Mesodermal cell (in vitro differentiated cells): Measurements from ENCODE around the gene PRICKLE2.
A peak's percentile ranks its signal among the peaks of the same experiment; 100 is the strongest.

Experiments
- H3K27ac ChIP-seq: 2 replicates; pipeline ENCODE4 v1.7.0; 2013; ENCODE audit warnings: mild to moderate bottlenecking, low read depth, low read length, moderate library complexity; ENCODE audit not compliant: severe bottlenecking
- H3K36me3 ChIP-seq: 2 replicates; pipeline ENCODE4 v1.7.1; 2013; ENCODE audit warnings: mild to moderate bottlenecking, low read length, moderate library complexity; ENCODE audit not compliant: control insufficient read depth, insufficient read depth
- H3K4me1 ChIP-seq: one replicate; pipeline ENCODE4 v1.7.1; 2013; ENCODE audit warnings: mild to moderate bottlenecking, low read length; ENCODE audit not compliant: insufficient read depth, control insufficient read depth, poor library complexity, severe bottlenecking
- H3K4me3 ChIP-seq: 2 replicates; pipeline ENCODE4 v1.7.0; 2013; ENCODE audit warnings: low read length, control low read depth, mild to moderate bottlenecking; ENCODE audit not compliant: insufficient read depth, poor library complexity, severe bottlenecking; ENCODE audit errors: extremely low read depth
- H3K9me3 ChIP-seq: 2 replicates; pipeline ENCODE4 v1.7.1; 2013; ENCODE audit warnings: mild to moderate bottlenecking, low read length, moderate library complexity; ENCODE audit not compliant: control insufficient read depth
- WGBS, 2 experiments: methylation state at CpG; one replicate each; pipeline ENCODE4 v1.1.5; 2013; ENCODE audit warnings: missing lambda C conversion rate in 2 of 2; ENCODE audit not compliant: insufficient coverage in 2 of 2; 5-methylcytosine and 5-hydroxymethylcytosine counted together

PRICKLE2 gene

GRCh38 chr3:64088408-64089205 lies 136.7 kb downstream of the PRICKLE2 start:
- Histone ChIP-seq H3K9me3 (peaks cover 10% of the 10 kb centered on the region), H3K4me3 (no peak overlapping the region), H3K36me3 (no peaks in the 10 kb centered on the region), H3K4me1 (peaks cover 50% of the 10 kb centered on the region), H3K27ac (peak overlapping the region; percentile 81)
- WGBS, 2 experiments: 40% methylated on average over 1 of the region's 1 CpG; no CpG with 5 or more reads in 1 of the 2 experiments

GRCh38 chr3:64086479-64087252 lies 138.6 kb downstream of the PRICKLE2 start:
- WGBS, 2 experiments: 67 to 72% methylated on average over 5 of the region's 5 CpGs

GRCh38 chr3:64084640-64085039 lies 140.6 kb downstream of the PRICKLE2 start:
- Histone ChIP-seq H3K9me3 (peaks cover 16% of the 10 kb centered on the region), H3K27ac (peak overlapping the region; percentile 86), H3K4me1 (peaks cover 63% of the 10 kb centered on the region), H3K36me3 (no peaks in the 10 kb centered on the region), H3K4me3 (no peak overlapping the region)
- WGBS, 2 experiments: 86 to 100% methylated on average over 1 of the region's 1 CpG

More at GRCh38 chr3:64086479-64087252, 138.6 kb downstream of the PRICKLE2 start:
- Histone ChIP-seq H3K36me3 (no peaks in the 10 kb centered on the region), H3K4me1 (peaks cover 63% of the 10 kb centered on the region), H3K27ac (no peak overlapping the region), H3K9me3 (peaks cover 16% of the 10 kb centered on the region), H3K4me3 (no peak overlapping the region)

- Histone ChIP-seq H3K4me3 (no peak overlapping the region), H3K27ac (no peak overlapping the region), H3K4me1 (peaks cover 55% of the 10 kb centered on the region), H3K9me3 (peaks cover 16% of the 10 kb centered on the region), H3K36me3 (no peaks in the 10 kb centered on the region)
- 80 to 85% methylated on average over 2 to 3 of the region's 3 CpGs for WGBS, 2 experiments
Observed at GRCh38 chr3:64083575-64083974, 141.7 kb downstream of the PRICKLE2 start.

- no peaks in the 10 kb centered on the region for H3K36me3 ChIP-seq
- H3K4me1 ChIP-seq: peaks cover 50% of the 10 kb centered on the region
- 89 to 92% methylated on average over 5 to 7 of the region's 7 CpGs for WGBS, 2 experiments
- H3K9me3 ChIP-seq: peaks cover 16% of the 10 kb centered on the region
- no peak overlapping the region for H3K4me3 ChIP-seq
- no peak overlapping the region for H3K27ac ChIP-seq
Observed at GRCh38 chr3:64082961-64083541, 142.2 kb downstream of the PRICKLE2 start.

GRCh38 chr3:64082411-64082810 lies 142.9 kb downstream of the PRICKLE2 start:
- Histone ChIP-seq H3K27ac (no peak overlapping the region), H3K36me3 (no peaks in the 10 kb centered on the region)

GRCh38 chr3:64081235-64081630 lies 144.0 kb downstream of the PRICKLE2 start:
- no peak overlapping the region for H3K27ac ChIP-seq
- H3K36me3 ChIP-seq: no peaks in the 10 kb centered on the region

More at GRCh38 chr3:64082411-64082810, 142.9 kb downstream of the PRICKLE2 start:
- Histone ChIP-seq H3K4me1 (peaks cover 46% of the 10 kb centered on the region), H3K9me3 (peaks cover 16% of the 10 kb centered on the region), H3K4me3 (no peak overlapping the region)
- WGBS, 2 experiments: 100% methylated on average over 1 of the region's 3 CpGs

GRCh38 chr3:64080616-64081234 lies 144.5 kb downstream of the PRICKLE2 start:
- no peaks in the 10 kb centered on the region for H3K36me3 ChIP-seq
- peaks cover 32% of the 10 kb centered on the region for H3K4me1 ChIP-seq
- no CpG with 5 or more reads among the region's 1 CpG for WGBS, 2 experiments
- no peak overlapping the region for H3K4me3 ChIP-seq
- no peak overlapping the region for H3K27ac ChIP-seq
- H3K9me3 ChIP-seq: peaks cover 16% of the 10 kb centered on the region

More at GRCh38 chr3:64081235-64081630, 144.0 kb downstream of the PRICKLE2 start:
- H3K4me1 ChIP-seq: peaks cover 36% of the 10 kb centered on the region
- WGBS, 2 experiments: no CpG with 5 or more reads among the region's 1 CpG
- H3K9me3 ChIP-seq: peaks cover 16% of the 10 kb centered on the region
- H3K4me3 ChIP-seq: no peak overlapping the region

- peaks cover 17% of the 10 kb centered on the region for H3K9me3 ChIP-seq
- H3K4me3 ChIP-seq: no peak overlapping the region
- no peaks in the 10 kb centered on the region for H3K36me3 ChIP-seq
- H3K27ac ChIP-seq: no peak overlapping the region
- WGBS, 2 experiments: 96 to 100% methylated on average over 1 to 4 of the region's 5 CpGs
- peaks cover 23% of the 10 kb centered on the region for H3K4me1 ChIP-seq
Observed at GRCh38 chr3:64079369-64080150, 145.7 kb downstream of the PRICKLE2 start.

GRCh38 chr3:64078966-64079365 lies 146.3 kb downstream of the PRICKLE2 start:
- H3K27ac ChIP-seq: no peak overlapping the region
- peaks cover 15% of the 10 kb centered on the region for H3K9me3 ChIP-seq
- WGBS, 2 experiments: 100% methylated on average over 1 of the region's 4 CpGs
- no peaks in the 10 kb centered on the region for H3K36me3 ChIP-seq
- H3K4me3 ChIP-seq: no peak overlapping the region
- peaks cover 18% of the 10 kb centered on the region for H3K4me1 ChIP-seq
